Retina (tissue), 1 donor: ENCODE results near the gene MMAB.
"Not testable (repeated sequence)": the region's sequence is repeated elsewhere in the genome, so short reads cannot be mapped to it uniquely, and the experiment has no call there.

Source experiments
- DNase-seq: peaks from one replicate; pipeline ENCODE4 v3.0.0-alpha.2; 2016

MMAB gene

GRCh38 chr12:109573029-109573913, at the start of gene MMAB, which contains the start of gene MVK:
Gene MMAB, minus strand, starts transcription at chr12:109573504. Its CDS starts 24 bp downstream, at chr12:109573480.
Gene MVK, plus strand, starts transcription at chr12:109573794. Its CDS starts 1,029 bp downstream, at chr12:109574823.
- peak; percentile 97 for DNase-seq

DNA sequence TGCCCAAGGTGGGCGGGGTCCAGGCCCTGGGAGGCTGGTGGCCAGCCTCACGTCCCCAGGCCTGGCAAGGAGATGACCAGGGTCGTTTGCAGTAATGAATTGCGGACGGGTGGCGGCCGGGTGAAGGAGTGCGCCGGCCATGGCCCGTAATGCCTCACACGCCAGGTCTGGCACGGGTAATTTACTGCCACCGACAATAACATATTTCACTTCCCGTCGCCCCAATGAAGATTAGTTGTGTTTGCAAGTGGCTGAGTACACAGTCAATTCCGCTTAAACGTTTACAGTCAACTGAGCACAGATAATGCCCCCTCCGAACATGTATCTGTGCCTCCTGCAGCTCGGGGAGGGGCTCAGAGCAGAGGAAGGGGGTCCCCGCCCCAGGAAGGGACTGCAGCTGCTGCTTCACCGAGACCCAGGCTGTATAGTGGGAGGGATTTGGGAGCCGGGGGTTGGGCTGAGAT, 48.6 kb upstream of the MMAB start:
- peak; percentile 69 for DNase-seq

GRCh38 chr12:109621211-109621694, 47.9 kb upstream of the MMAB start:
- DNase-seq, result no peak

GRCh38 chr12:109619002-109619604, 45.8 kb upstream of the MMAB start:
- DNase-seq, result no peak

GRCh38 chr12:109618082-109618481, 44.8 kb upstream of the MMAB start:
- DNase-seq, result no peak

DNA sequence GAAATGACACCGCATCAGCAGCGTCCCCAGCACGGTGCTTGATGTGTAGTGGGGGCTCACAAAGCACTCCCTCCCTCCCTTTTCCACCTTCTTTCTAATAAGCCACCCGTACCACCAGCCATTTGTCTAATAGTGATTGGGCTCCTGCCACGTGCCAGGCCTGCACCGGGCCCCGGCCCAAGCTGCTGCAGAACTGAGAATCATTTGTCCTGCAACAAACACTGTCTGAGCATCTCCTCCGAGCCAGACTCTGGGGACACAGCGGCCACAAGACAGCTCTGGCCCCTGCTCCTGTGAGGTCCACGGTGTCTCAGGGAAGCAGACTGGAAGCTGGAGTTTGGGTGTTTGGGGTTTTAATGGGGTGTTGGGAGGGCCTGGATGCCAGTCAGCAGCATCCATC, 44.2 kb upstream of the MMAB start:
- peak; percentile 49 for DNase-seq

- DNase-seq, result no peak
Observed at GRCh38 chr12:109615556-109616229, 42.4 kb upstream of the MMAB start.

DNA sequence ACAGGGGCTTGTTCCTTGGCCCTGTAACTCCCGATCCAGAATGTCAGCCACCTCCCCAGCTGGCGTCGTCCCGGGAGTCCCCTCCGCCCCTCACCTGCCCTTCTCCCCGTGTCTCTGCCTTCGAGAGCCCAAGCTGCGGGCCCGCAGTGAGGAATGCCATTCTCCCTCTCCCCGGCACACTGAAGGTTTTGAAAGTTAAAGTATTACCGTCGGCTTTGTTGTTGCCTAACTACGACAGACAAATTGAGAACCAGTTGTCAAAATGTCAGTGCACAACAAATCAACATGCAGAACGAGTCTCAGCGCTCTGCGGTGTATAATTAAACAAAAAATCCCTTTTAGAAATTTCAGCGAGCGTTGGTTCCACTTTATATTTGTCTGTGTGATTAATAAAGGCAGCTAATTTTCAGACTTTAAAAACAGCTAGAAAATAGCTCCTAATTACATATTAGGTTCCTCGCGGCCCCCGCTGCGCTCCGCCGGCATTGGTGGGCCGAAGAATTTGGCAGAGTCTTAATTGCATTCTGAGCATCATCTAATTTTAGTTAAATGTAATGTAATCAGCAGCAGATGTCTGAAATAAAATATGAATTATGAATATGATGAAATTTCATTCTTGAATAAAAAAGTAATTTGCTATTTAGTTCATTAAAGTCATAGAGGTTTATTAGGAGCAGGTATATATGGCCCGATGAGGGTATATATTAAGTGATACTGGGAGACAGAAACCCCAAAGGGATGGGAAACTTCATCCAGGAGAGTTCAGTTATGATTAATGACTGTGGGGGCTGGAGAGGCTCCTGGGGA, 40.5 kb upstream of the MMAB start:
- no peak for DNase-seq

DNA sequence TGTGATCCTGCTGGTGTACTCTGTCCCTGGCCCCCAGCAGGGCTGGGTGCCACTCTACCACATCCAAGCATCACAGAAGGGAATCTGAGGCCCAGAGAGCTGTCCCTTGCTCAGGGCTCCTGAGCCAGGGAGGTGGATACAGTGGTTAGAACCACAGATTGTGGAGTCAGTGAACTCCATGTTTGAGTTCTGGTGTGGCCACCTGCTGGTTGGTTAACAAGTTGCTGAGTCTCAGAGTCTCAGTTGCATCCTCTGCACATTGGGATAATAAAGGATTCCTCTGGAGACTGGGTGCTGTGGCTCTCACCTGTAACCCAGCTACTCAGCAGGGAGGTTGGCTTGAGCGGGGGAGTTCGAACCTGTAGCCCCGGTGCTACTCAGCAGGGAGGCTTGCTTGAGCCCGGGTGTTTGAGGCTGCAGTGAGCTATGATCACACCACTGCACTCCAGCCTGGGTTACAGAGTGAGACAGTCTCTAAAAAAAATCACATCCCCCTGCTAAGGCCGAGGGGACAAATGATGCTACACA, 39.7 kb upstream of the MMAB start:
- DNase-seq, result no peak

GRCh38 chr12:109612003-109612402, 38.7 kb upstream of the MMAB start:
- DNase-seq, result no peak

GRCh38 chr12:109611223-109611622, 37.9 kb upstream of the MMAB start:
- DNase-seq, result no peak

GRCh38 chr12:109610523-109610922, 37.2 kb upstream of the MMAB start:
- DNase-seq, result no peak

DNA sequence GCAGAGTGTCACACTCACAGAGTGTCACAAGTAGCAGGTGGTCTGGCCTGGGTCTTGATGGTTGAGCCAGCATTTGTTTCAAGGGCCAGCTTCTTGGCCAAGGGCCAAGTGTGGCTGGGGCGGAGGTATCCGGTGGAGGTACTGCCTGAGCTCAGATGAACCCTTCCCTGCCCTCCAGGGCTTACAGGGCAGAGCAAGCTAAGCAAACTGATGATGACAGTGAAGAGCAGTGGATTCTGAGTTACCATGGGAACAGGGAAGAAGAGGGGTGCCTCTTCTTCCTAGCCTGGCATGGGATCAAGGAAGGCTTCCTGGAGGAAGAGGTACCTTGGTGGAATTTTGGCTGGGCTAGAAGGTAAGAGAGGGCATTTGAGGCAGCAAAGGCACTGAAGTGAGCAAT, 36.0 kb upstream of the MMAB start:
- DNase-seq, result no peak

DNA sequence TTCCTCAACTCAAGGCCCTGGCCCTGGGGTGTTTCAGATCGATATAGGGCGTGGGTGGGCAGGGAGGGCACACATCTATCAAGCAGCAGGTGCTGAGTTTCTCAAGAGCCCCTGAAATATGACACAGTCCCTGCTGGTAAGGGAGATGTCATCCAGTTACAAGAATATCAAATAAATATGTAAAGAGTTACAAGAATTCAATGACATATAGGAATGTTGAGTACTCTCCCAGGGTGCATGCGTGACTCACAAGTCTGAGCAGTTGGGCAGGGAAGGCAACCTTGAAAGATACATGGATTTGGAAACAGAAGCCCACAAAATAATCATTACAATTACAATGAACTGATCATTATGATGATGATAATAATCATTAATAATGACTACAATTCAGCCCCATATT, 35.5 kb upstream of the MMAB start:
- DNase-seq, result no peak

DNA sequence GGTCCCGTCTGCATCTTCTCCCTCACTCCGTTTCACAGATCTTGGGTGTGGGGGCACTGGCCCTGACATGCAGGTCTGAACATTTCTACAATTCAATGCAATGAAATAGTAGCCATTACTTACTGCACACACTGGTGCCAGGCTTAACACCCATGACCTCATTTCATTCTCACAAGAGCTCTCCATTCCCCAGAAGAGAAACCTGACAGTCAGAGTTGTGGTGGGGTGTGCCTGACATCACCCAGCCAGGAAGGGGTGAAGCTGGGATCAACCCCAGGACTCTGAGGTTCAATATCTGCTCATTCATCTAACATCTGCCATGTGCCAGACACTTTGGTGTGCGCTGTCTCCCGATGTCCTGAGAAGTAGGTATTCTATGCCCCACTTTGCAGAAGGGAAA, 35.0 kb upstream of the MMAB start:
- DNase-seq, result no peak

DNA sequence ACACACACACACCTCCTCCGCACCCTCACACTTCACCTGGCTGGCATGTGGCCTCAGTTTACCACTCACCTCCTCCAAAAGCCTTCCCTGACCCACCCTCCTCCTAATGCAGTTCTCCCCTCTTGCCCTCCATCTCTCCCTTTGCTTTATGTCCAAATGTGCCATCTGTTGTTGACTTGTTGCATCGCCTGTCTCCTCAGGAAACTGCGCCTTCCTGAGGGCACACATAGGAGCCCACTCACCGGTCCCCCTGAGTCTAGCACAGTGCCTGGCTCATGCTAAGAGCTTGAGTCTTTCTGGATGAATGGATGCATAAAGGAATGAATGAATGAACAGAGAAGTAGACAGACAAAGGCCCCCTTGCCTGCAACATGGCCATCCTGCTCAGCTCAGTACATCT, 34.3 kb upstream of the MMAB start:
- DNase-seq, result no peak

DNA sequence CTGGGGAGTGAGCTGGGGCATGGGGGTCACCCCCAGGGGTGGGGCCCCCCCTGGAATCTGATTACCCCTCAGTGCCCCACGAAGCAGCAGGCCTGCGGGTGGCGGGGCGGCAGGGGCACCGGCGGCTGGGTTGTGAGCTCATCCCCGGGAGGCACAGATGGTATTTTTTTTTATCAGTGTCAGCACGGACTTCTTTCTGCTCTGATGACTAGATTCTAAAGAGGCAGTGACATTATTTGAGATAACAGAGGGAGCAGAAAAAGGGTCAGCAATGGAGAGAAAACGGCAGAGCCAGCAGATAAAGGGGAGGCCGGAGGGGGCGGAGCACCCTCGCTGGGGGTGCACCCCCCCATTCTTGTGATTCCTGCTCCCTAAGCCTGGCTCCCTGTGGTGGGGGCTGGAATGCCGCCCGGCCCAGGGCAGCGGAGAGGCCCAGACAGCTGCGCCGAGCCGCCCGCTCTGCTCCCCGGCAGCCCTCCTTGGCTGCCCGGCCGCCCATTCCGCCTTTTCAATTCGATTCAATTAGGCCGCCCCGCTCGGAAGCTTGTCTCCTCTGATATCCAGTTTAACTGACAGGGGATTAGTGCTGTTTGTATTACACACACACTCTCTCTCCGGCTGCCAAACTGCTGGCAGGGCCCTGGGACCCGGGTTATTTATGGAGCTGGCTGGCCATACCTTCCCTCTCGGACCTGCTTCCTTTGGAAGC, 33.2 kb upstream of the MMAB start:
- DNase-seq, result peak; percentile 97

DNA sequence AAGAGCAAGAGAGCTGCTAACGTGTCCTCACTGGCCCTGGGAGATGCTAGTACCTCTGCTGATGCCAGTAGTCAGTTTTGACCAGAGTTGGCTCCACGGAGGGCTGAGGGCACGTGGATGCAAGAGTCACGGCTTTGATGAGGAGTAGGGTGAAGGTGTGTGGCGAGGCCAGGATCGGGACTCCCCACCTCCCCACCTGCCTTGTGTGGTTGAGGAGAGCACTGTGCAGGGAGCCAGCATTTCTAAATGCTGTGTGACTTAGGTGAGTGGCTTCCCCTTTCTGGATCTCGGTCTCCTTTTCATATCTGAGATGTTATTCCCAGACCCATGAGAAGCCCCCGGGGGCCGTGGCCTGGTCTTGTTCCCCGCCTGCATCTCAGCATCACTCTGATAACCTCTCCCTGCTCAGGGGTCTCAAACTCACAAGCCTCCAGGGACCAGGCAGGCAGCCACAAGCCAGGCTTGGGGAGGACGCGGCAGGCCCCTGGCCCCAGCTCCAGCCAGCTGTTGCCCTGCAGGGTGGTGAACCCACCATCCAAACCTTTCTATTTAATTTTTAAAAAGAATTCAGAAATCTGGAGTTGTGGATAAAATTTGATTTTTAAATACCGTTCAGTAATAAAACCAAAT, 32.4 kb upstream of the MMAB start:
- DNase-seq, result no peak

DNA sequence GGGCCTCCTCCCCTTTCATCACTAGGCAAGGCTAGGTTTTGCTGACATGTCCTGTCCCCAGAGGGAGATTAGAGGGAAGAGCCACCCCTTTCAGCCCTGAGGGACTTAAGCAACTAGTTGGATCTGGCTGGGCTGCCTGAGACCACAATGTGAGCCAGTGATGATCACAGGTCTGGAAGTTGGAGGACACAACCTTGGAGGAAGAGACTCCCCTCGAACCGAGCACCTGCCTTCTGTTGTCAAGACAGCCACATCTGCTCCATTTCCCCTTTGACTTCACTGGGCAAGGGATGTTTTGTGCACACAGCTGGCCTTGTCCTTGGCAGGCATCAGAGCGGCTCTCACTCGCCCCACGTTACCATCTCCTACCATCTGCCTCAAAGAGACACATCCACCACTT, 31.7 kb upstream of the MMAB start:
- DNase-seq, result no peak

GRCh38 chr12:109604132-109604585, 30.9 kb upstream of the MMAB start:
- no peak for DNase-seq

DNA sequence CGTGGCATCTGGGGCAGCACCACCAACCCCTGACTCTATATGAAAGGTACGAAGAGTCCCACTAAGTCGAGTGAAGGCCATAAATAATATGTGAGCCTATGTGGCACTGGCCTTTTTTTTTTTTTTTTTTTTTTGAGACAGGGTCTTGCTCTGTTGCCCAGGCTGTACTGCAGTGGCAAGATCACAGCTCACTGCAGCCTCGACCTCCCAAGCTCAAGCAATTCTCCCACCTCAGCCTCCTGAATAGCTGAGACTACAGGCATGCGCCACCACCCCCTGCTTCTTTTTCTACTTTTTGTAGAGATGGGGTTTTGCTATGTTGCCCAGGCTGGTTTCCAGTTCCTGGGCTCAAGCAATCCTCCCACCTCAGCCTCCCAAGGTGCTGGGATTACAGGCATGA, 28.8 kb upstream of the MMAB start:
- not testable (repeated sequence) for DNase-seq
